H1 (cell line): ENCODE results near the gene NFATC1. TPM values are rescaled to one million over a fixed set of nuclear protein-coding genes. Genes with fewer than 3 reads are reported as not detected.

ENCODE experiments used
- CBX8 ChIP-seq: fragments of 300-800, 300-1000 bp; sonication (generic); IDR thresholded peaks from 2 replicates; pipeline ENCODE4 v1.7.1; 2016; ENCODE audit warnings: low read depth, low read length, borderline replicate concordance
- HDAC6 ChIP-seq: IDR thresholded peaks from one replicate; pipeline ENCODE4 v1.7.1; 2012; ENCODE audit warnings: low read depth, mild to moderate bottlenecking, inconsistent platforms, low read length, moderate library complexity
- RBBP5 ChIP-seq: IDR thresholded peaks from 2 replicates; pipeline ENCODE4 v1.7.1; 2012; ENCODE audit warnings: low read depth, mild to moderate bottlenecking, inconsistent platforms, low read length, moderate library complexity, borderline replicate concordance
- RNF2 ChIP-seq: fragments of 200-900, 300-1000 bp; sonication (generic); IDR thresholded peaks from 2 replicates; pipeline ENCODE4 v1.7.1; 2016; ENCODE audit warnings: borderline replicate concordance, low read depth, mild to moderate bottlenecking, antibody characterized with exemption, low read length; ENCODE audit not compliant: poor library complexity, severe bottlenecking; ENCODE audit errors: missing control alignments
- polyA plus RNA-seq, 7 experiments: library from polyadenylated mRNA; depleted of rRNA in 3 of 7; stranded (reverse) in 5 of 7; unstranded in 2 of 7; fragments of >200 nt in 5 of 7; fragments of 200-250 nt in 2 of 7; gene quantifications; 1 replicate in 5 of 7; 2 replicates in 1 of 7; 4 replicates in 1 of 7; pipeline versions ENCODE4 v1.2.1 to v1.2.3, GENCODE V29; 2011 to 2013; ENCODE audit warnings: missing spikeins in 2 of 7, mixed read lengths in 2 of 7
- total RNA-seq: library from RNA; stranded (reverse); fragmentation: NEBNext Ultra II Directional; extraction: Animal tissue kit (Norgen Biotek cat#: 25700); gene quantifications from 2 replicates; pipeline ENCODE4 v1.2.1, GENCODE V29; 2021
- TF ChIP-seq, protein P1 (sequence below): fragments of 300-600 bp; sonication (generic); IDR thresholded peaks from 2 replicates; pipeline ENCODE4 v1.7.1; 2012; ENCODE audit warnings: low read length, moderate library complexity, mild to moderate bottlenecking, inconsistent platforms; ENCODE audit not compliant: insufficient replicate concordance

Gene NFATC1
- total and polyA plus RNA-seq, 2 of the 8 experiments (the other 6 are each of a cell fraction or from before 2014, with no cell fraction given), result 2.0 to 6.6 TPM

DNA sequence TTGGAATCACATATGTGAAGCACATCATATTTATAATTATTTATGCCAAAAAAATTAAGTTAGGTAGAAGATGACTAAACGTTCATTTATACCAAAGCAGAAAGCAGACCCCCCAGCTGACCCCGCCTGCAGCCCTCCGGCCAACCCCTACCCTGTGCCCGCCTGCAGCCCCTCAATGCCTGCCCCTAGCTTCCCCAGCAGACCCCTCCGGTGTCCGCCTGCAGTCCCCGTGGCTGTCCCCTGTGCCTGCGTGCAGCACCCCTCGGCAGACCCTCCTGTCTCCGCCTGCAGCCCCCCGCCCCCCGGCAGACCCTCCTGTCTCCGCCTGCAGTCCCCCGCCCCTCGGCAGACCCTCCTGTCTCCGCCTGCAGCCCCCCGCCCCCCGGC, 136.2 kb downstream of the NFATC1 start (continued):
- TF ChIP-seq, protein P1, sequence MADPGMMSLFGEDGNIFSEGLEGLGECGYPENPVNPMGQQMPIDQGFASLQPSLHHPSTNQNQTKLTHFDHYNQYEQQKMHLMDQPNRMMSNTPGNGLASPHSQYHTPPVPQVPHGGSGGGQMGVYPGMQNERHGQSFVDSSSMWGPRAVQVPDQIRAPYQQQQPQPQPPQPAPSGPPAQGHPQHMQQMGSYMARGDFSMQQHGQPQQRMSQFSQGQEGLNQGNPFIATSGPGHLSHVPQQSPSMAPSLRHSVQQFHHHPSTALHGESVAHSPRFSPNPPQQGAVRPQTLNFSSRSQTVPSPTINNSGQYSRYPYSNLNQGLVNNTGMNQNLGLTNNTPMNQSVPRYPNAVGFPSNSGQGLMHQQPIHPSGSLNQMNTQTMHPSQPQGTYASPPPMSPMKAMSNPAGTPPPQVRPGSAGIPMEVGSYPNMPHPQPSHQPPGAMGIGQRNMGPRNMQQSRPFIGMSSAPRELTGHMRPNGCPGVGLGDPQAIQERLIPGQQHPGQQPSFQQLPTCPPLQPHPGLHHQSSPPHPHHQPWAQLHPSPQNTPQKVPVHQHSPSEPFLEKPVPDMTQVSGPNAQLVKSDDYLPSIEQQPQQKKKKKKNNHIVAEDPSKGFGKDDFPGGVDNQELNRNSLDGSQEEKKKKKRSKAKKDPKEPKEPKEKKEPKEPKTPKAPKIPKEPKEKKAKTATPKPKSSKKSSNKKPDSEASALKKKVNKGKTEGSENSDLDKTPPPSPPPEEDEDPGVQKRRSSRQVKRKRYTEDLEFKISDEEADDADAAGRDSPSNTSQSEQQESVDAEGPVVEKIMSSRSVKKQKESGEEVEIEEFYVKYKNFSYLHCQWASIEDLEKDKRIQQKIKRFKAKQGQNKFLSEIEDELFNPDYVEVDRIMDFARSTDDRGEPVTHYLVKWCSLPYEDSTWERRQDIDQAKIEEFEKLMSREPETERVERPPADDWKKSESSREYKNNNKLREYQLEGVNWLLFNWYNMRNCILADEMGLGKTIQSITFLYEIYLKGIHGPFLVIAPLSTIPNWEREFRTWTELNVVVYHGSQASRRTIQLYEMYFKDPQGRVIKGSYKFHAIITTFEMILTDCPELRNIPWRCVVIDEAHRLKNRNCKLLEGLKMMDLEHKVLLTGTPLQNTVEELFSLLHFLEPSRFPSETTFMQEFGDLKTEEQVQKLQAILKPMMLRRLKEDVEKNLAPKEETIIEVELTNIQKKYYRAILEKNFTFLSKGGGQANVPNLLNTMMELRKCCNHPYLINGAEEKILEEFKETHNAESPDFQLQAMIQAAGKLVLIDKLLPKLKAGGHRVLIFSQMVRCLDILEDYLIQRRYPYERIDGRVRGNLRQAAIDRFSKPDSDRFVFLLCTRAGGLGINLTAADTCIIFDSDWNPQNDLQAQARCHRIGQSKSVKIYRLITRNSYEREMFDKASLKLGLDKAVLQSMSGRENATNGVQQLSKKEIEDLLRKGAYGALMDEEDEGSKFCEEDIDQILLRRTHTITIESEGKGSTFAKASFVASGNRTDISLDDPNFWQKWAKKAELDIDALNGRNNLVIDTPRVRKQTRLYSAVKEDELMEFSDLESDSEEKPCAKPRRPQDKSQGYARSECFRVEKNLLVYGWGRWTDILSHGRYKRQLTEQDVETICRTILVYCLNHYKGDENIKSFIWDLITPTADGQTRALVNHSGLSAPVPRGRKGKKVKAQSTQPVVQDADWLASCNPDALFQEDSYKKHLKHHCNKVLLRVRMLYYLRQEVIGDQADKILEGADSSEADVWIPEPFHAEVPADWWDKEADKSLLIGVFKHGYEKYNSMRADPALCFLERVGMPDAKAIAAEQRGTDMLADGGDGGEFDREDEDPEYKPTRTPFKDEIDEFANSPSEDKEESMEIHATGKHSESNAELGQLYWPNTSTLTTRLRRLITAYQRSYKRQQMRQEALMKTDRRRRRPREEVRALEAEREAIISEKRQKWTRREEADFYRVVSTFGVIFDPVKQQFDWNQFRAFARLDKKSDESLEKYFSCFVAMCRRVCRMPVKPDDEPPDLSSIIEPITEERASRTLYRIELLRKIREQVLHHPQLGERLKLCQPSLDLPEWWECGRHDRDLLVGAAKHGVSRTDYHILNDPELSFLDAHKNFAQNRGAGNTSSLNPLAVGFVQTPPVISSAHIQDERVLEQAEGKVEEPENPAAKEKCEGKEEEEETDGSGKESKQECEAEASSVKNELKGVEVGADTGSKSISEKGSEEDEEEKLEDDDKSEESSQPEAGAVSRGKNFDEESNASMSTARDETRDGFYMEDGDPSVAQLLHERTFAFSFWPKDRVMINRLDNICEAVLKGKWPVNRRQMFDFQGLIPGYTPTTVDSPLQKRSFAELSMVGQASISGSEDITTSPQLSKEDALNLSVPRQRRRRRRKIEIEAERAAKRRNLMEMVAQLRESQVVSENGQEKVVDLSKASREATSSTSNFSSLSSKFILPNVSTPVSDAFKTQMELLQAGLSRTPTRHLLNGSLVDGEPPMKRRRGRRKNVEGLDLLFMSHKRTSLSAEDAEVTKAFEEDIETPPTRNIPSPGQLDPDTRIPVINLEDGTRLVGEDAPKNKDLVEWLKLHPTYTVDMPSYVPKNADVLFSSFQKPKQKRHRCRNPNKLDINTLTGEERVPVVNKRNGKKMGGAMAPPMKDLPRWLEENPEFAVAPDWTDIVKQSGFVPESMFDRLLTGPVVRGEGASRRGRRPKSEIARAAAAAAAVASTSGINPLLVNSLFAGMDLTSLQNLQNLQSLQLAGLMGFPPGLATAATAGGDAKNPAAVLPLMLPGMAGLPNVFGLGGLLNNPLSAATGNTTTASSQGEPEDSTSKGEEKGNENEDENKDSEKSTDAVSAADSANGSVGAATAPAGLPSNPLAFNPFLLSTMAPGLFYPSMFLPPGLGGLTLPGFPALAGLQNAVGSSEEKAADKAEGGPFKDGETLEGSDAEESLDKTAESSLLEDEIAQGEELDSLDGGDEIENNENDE, result no peak
- no peak for TF ChIP-seq CBX8
- no peak for TF ChIP-seq RNF2
- TF ChIP-seq RBBP5, result no peak
- TF ChIP-seq HDAC6, result no peak
